ENCODE measurements around the gene COL8A1. TPM values are rescaled to one million over a fixed set of nuclear protein-coding genes. Genes with fewer than 3 reads are reported as not detected.
A peak's percentile ranks its signal among the peaks of the same experiment; 100 is the strongest.

The COL8A1 gene
- polyA plus RNA-seq, 4 donors: 8.6 to 61.1 (median 9.6) TPM

DNA sequence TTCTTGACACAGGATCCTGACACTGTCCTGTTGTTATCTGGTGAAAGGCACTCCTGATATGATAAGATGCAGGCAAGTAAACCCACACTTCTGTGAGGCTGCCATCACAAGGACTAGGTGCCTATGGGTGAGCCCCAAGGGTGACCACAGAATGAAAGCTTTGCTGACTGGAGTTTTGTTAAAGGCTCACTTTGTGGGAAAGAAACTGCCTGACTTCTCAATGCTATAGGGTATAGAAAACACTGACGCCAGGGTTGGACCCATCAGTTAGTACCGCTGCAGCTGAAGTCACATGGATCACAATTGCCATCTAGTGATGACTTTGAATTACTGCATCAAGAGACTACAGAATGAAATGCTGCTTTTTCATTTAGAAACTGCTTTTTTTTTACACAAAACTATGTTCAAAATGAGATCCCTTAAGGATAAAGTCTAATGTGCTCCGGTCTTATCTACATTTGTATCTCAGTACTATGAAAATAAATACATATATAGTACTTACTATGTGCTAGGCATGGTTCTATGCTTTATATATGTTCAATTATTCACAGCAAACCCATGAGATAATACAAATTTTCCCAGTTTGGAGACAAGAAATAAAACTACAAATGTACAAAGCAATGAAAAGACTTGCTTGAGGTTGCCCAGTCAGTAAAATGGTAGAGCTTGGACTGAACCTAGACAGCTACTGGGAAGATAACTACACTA lies 115.0 kb downstream of the COL8A1 start:
- DNase-seq (ENCODE audit: low read depth in 4 of 4, low spot score in 3 of 4): peak; percentile 22 to 36 (median 28)

DNA sequence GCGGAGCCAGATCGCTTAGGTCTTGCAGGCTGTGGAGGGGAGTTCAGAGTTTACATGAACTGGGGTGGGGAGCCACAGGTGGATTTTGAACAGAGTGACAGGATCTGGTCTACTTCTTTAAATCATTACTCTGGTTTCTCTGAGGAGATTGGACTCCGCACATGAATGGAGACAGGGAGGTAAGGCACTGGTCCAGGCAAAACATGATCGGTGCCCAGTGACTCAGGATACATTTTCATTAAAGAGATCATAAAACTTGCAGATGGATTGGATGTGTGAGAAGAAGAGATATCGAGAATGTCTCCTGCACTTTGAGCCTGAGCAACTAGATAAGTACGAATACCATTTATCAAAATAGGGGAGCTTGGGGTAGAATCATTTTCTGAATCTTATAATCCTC lies 117.4 kb downstream of the COL8A1 start:
- DNase-seq (ENCODE audit: low read depth in 4 of 4, low spot score in 3 of 4): no peak

DNA sequence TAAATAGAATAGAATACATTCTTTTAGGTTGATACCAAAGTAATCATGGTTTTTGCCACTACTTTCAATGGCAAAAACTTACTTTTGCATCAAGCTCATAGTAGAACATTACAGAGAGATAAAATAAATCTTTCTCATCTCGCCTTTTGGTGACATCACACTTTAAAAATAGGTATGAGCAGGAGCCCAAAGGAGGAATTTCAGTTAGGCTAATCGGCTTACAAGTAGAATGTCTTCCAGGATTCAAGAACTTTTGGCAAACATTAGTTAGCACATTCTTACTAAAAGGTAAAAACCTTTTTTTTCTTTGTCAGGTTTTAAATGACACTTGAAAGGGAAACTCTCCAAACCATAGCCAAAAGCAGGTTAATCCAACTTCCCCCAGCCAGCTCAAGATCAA lies 119.6 kb downstream of the COL8A1 start:
- no peak for DNase-seq (ENCODE audit: low read depth in 4 of 4, low spot score in 3 of 4)

DNA sequence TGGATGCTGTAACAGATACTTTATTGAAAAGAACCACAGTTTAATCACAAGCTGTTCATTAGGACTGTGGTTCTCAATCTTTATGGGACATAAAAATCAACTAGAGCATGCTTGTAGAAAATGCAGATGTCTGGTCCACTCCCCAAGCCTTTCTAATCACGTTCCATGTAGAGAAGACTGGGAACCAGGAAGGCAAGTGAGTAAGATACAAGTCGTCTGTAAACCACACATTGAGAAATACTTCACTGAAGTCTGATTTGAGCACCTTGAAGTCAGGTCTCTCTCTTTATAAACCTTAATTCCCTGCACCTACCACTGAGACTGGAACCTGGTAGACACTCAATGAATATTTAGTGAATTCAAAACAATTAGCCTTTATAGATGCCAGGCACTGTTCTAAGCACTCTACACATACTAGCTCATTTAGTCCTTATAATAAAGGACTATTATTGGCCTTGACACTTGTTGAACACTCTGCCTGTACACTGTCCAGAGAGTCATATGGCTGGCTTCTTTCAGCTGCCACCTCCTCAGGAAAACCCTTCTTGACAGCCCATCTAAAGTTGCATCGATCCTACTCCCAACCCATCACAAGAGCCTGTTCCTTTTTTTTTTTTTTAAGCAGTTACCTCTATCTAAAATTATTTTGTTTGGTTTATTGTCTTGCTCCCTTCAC lies 120.2 kb downstream of the COL8A1 start:
- DNase-seq (ENCODE audit: low read depth in 4 of 4, low spot score in 3 of 4): no peak

DNA sequence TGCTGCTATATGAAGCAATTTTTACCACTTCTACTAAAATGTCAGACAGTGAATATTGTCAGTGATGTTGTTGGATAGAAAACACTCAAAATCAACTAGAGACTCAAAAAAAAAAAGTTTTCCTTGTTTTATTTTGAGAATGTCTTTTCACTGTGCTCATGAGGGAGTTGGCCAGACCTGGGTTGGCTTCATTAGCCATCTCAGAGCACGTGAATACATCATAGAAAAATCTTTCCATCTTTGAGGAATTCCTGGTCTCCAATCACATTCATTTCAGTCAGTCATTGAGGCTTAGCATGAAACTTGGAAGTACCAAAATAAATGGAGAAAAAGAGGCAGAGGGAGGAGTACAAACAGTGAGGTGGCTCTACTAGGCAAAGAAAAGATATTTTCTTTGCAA lies 121.6 kb downstream of the COL8A1 start:
- DNase-seq (ENCODE audit: low read depth in 4 of 4, low spot score in 3 of 4): no peak

DNA sequence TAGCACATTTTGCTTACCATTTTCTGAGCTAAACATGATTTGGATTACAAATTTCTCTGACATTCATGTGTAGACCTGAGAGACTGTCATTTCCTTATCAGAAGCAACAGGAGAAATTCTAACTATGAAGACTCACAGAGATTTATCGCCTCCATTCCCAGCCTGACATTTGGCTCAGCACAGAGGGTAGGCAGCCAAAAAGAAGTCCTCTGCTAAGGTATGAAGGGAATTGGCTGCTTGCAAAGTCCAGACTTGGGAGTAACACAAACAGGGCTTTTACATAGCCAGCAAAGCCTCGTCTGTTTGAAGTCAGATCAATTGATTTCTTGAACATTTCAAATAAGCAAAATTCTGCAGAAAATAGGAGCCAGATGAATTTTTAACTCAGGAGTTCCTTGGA lies 122.2 kb downstream of the COL8A1 start:
- no peak for DNase-seq (ENCODE audit: low read depth in 4 of 4, low spot score in 3 of 4)

DNA sequence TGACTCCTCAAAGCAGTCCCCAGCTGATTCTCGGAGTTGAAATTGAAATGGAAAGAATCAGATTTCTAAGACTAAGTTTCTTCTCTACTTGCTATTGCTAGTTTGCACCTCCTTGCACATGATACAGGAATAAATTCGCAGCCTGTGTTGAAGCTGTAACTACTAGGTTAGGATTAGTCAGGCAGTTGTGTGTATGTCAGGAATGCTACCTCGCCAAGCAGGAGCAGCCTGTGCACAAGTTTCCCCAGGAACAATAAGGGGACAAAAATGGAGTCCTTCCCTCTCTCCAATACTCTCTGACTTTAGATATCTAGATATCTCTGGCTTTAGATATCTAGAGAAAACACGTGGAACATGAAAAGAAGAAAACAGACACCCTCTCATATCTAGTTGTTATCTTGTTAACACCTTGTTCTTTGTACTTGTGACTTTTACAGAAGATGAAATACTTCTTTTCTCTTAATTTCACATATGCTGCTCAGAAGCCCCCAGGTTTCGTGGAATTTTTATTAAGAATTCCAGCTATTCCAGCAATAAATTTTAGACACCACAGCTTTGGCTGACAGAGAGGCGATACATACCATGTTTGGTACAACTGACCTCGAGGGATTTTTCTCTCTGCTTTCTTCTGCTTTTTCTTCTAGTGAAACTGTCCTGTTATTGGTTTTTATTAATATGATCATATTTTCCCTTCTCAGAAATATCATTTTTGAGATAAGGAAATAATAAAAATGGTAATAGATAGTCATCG lies 123.2 kb downstream of the COL8A1 start:
- DNase-seq (ENCODE audit: low read depth in 4 of 4, low spot score in 3 of 4): no peak

DNA sequence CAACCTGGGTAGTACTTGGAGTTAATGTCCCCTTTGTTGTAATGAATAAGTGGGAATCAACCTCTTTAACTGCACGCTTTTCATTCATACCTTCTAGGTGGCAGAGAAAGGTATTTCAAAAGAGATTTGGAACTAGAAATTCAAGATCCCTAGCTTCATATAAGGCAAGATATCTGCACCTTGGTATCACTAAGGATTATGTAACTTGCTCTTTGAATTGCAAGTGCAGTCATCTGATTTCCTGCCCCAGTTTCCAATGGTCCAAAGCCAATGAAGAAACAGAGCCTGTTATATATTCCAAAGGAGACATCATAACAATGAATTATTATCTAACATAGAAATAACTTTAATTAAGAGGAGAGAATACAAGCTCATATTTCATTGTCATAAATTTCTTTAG lies 124.5 kb downstream of the COL8A1 start:
- DNase-seq (ENCODE audit: low read depth in 4 of 4, low spot score in 3 of 4): no peak

DNA sequence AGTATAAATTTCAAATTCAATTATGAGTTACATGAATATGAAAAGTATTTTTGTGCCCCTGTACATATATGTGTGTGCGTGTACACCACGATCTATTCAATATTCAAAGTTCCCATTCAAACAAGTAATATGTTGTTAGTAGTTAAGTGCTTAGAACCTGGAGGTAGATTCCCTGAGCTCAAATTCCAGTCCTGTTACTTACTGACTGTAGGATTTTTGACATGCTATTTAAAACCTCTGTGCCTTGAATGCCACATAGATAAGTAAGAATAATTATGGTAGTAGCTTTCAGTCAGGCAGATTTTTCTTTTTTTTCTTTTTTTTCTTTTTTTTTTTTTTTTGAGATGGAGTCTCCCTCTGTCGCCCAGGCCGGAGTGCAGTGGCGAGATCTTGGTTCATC lies 126.0 kb downstream of the COL8A1 start:
- DNase-seq (ENCODE audit: low read depth in 4 of 4, low spot score in 3 of 4): no peak

DNA sequence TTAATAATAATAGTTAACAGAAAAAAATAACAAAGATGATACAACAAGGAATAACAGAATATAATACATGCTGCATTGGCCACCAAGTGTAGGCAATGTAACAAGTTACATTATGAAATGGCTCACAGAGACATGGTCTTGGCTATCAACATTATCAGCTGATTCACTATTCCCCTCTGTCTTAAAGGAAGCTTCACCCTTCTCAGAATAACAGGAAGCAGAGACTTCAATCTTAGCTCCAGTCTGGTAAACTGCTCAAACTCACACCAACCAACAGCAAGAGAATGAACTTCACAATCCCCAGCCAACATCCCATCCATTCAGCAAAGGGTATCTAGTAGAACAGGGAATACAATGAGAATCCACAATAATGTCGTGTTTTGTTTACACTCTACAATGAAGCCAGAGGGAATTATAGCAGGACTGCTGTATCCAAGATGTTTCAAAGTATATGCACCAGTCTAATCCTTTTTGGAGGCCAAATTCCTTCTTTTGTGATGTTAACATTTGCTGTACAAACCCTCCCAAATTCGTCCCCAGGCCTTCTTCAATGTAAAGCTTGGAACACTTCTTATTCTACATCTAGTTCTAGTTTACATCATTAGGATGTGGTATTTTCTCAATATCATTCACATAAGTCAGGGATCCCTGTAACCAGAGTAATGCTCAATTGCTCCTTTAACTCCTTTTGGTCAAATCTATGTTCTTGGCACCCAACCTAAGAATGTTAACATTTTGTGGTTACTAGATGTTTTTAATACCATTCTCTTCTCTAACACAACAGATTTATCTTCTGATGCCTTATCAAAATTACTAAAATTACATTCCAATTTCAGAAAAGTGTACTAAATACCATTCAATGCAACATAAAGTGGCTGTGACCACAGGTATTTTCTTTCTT lies 126.9 kb downstream of the COL8A1 start:
- DNase-seq (ENCODE audit: low read depth in 4 of 4, low spot score in 3 of 4): no peak

DNA sequence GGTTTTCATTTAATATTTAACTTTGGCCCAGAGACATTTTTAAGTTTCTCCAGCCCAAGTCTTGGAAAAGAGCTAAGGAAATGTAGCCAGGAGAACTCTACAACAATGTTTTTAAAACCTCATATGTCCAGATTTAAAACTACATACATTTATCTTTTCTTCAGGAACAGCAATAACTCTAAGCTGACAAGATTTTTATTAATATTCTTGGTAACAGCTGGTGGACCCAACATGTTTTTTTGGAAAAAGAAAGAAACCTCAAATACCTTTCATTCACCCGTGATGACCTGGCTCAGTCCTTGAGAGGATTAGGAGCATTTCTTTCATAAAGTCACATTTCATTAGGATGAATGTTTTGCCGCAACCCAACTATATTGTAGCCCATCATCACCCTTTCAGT lies 128.9 kb downstream of the COL8A1 start:
- no peak for DNase-seq (ENCODE audit: low read depth in 4 of 4, low spot score in 3 of 4)

DNA sequence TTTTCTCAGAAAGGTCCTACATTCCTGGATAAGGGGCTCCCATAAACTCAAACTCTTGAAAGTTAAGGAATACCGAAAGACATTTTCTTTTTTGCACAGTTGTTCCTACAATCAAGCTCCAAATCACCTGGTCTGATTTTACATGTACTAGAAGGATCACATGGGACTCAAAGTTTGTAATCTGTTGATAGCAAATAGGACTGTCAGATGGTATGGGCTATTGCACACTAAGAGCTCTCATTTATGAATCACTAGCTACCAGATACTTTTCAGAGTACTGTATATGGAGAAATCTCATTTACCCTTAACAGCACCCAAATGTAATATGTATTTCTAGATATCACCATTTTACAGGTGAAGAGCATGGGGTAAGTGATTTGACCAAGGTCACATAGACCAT lies 129.7 kb downstream of the COL8A1 start:
- DNase-seq (ENCODE audit: low read depth in 4 of 4, low spot score in 3 of 4): no peak

DNA sequence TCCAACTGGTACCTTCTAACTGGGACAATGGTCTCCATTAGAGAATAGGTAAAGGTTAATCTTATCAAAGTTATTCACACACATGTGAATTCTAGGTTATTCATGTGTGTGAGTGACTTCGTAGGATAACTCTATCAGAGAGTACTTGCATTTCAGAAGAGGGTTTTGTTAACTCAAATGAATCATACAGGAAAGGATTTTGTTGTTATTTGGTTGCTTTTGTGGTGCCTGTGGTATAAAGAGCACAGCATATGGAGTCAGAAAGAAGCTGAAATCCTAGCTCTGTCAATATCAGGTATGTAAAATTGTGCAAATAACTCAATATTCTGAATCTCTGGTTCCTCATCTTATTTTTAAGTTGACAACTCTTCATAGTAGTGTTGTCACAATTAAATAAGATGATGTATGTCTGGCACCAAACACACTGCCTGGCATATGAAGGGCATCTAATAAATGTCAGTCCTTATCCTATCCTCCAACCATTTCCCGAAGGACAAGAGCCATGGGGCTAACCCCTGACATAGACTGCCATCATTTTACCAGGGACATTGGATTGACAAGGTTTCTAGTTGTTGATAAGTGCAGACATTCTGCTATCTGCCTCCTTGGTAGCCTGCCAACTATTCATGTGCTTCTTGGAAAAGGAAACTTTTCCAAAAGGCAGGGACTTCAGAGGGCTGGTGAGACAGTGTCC lies 130.6 kb downstream of the COL8A1 start:
- no peak for DNase-seq (ENCODE audit: low read depth in 4 of 4, low spot score in 3 of 4)

DNA sequence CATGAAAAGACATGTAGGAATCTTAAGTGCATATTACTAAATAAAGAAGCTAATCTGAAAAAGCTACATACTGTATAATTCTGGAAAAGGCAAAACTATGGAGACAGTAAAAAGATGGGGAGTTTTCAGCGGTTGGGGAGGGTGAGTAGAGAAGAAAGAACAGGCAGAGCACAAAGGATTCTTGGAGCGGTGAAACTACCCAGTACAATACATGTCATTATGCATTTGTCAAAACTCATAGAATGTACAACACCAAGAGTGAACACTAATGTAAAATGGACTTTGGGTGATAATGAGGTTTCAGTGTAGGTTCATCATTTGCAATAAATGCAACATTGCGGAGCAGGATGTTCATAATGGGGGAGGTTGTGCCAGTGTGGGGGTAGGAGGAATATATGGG lies 133.8 kb downstream of the COL8A1 start:
- DNase-seq (ENCODE audit: low read depth in 4 of 4, low spot score in 3 of 4): no peak

DNA sequence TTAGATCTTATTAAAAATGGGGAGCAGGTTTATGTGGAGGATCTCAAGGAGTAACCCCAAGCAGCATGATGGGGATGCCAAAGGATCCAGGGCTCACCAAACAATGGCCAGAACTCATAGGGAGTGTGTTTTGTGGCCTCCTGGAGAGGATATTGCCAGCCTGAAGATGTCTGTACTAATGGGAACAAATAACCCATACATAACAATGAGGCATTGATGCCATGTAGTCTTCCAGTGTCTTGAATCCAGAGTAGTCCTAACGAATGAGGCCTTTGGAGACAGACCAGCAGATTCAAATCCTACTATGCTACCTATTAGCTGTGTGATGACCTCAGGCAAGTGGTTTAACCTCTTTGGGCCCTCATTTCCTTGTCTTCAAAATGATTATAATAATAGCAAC lies 134.3 kb downstream of the COL8A1 start:
- no peak for DNase-seq (ENCODE audit: low read depth in 4 of 4, low spot score in 3 of 4)

DNA sequence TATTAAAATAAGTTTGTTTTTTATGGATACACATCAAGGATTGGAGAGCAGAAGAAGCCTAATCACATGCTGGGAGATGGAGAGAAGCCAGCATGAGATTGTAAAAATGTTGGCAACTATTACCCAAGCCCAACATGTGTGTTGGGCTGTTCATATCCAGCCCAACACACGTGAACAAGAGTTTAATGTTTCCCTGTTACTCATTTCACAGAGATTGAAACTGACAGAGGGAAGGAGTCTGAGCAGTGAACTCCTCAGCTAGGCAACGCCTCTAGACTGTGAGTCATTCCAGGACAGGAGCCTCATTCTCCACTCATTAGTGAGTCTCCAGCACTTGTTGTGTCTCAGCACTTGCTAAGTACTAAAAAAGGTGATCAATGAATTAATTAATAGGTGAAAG lies 136.1 kb downstream of the COL8A1 start:
- no peak for DNase-seq (ENCODE audit: low read depth in 4 of 4, low spot score in 3 of 4)

DNA sequence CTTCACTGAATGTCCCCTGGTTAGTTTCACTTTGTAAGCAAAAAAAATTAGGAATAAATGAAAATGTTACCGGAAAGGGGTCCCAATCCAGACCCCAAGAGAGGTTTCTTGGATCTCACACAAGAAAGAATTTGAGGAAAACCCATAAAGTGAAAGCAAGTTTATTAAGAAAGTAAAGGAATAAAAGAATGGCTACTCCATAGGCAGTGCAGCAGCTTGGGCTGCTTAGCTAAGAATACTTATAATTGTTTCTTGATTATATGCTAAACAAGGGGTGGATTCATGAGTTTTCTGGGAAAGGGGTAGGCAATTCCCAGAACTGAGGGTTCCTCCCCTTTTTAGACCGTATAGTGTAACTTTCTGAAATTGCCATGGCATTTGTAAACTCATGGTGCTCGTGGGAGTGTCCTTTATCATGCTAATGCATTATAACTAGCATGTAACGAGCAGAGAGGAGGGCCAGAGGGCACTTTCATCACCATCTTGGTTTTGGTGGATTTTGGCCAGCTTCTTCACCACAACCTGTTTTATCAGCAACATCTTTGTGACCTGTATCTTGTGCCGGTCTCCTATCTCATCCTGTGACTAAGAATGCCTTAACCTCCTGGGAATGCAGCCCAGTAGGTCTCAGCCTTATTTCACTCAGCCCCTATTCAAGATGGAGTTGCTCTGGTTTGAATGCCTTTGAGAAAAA lies 138.3 kb downstream of the COL8A1 start:
- no peak for DNase-seq (ENCODE audit: low read depth in 4 of 4, low spot score in 3 of 4)

DNA sequence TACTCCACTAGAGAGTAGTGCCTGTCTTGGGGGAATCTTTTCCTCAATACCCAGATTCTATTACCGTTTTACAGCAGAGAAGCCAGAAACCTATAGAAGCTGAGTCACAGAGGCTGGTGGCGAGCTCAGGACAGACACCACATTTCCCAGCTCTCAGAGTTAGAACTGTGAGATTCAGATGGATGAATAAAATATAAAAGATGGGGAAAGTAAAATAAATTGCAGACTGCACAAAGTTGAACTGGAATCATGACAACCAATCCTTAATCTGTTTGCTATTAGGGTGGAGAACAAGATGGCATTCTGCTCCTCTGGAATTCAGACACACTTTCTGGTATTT lies 138.8 kb downstream of the COL8A1 start:
- no peak for DNase-seq (ENCODE audit: low read depth in 4 of 4, low spot score in 3 of 4)

DNA sequence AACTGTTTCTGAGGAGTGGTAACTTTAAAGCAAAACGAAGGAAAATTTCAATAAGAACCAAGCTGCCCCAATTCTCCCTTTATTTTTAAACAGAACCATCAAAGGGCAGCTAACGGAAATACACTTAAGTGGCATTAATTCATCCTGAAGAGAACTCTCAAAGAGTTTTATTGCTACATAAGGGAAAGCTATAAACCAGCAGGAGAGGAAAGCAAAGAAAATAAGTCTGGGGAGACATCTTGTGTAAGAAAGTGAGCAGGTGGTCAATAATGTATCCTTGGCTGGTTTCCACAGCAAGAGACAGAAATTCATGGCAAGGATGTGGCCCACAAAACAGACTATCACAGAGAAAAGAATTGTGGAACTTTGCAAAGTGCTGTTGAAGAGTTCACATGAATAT lies 139.3 kb downstream of the COL8A1 start:
- no peak for DNase-seq (ENCODE audit: low read depth in 4 of 4, low spot score in 3 of 4)

DNA sequence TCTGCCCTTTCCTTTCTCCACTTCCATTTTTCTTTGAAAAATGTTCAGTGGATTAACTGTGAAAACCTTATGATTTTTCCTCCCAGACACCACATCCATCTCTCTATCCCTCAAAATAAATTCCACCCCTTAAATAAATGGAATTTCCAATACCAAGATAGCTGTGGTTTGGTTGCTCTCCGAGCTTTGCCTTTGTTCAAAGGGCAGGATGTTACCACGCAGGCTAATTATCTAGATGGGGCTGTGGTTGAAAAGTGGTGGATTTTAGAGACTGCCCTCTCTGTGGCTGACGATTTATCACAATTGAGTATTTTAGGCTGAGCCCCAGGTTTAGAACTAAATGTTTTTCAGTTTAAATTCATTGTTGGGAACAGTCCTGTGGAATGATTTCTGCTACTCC lies 142.4 kb downstream of the COL8A1 start:
- no peak for DNase-seq (ENCODE audit: low read depth in 4 of 4, low spot score in 3 of 4)
